Measurements from ENCODE around the gene RRP9.

The RRP9 gene

DNA sequence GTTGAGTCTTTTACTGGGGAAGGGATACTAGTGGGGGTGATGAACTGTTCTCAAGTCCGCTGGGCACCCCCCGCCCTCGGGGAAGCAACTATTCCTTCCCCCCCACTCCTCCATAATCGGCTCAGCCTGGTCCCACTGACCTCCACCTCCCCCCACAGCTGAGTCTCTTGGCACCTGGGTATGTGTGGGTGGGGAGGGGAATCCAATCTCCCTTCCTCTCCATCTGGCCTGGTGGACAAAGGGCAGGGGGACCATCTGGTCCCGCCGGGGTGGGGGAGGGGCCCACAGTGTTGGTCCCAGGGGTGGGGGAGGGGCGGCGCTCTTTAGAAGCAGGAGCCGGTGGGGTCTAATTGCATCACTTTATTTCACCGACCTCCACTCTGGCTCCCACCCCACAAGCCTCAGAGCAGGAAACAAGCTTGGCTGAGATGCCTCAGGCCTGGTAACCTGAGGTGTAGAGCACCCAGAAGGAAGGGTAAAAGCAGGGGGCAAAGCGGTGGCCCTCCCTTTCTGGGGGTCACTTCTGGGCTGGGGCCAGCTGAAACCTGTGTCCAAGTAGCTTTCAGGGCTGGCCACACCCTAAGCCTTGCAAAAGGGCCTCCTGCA lies 26.6 kb upstream of the RRP9 start:
- in situ Hi-C loops (cut with HindIII; ENCODE audit: low pct_ligation_motif_present, low sequenced_read_pairs), result no loop called here
- Histone ChIP-seq H3K27me3 (replicated peaks) (no peaks in the 10 kb centered on the region), H3K36me3 (replicated peaks) (no peaks in the 10 kb centered on the region), H3K4me3 (ENCODE audit: low read depth, low read length) (peak overlapping the region; percentile 61), H3K27ac (no peak overlapping the region)
- TF ChIP-seq, protein P1, sequence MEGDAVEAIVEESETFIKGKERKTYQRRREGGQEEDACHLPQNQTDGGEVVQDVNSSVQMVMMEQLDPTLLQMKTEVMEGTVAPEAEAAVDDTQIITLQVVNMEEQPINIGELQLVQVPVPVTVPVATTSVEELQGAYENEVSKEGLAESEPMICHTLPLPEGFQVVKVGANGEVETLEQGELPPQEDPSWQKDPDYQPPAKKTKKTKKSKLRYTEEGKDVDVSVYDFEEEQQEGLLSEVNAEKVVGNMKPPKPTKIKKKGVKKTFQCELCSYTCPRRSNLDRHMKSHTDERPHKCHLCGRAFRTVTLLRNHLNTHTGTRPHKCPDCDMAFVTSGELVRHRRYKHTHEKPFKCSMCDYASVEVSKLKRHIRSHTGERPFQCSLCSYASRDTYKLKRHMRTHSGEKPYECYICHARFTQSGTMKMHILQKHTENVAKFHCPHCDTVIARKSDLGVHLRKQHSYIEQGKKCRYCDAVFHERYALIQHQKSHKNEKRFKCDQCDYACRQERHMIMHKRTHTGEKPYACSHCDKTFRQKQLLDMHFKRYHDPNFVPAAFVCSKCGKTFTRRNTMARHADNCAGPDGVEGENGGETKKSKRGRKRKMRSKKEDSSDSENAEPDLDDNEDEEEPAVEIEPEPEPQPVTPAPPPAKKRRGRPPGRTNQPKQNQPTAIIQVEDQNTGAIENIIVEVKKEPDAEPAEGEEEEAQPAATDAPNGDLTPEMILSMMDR (IDR thresholded peaks at IDR 0.05; ENCODE audit: low read depth, low read length, missing control alignments), result no peak
- no peak for DNase-seq

DNA sequence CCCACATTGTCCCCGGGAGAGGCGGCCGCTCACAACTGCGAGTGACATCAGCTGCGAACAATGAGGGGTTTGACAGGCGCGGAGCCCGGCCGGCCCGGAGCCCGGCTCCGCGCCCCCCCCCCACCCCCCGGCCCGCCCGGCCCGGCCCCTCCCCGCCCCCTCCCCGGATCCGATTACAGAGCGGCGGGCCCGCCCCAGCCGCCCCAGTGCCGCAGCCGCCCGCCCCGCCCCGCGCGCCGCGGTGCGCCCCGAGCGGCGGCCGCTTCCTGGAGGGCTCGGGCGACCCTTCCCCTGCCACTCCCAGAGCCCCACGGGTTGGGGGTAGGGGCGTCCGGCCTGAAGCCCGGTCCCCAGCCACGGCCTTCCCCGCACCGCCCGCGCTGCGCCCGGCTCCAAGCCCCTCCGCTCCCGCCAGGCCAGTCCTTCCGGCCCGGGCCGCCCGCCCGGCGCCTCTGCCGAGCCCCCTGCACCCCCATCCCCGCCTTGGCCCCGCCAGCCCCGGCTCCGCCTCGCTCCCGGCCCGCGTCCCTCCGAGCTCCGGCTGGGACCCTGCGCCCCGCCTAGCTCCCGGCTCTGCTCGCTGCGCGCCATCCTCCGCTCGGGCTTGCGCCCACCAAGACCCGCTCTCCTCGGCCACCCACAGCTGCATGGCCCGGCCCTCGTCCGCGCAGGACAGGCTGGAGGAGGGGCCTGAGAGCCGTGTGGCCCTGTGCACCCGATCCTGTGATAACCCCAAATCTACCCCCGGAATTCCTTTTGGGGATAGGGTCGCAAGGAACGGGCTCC lies 25.9 kb upstream of the RRP9 start, which contains the start of gene PCBP4:
PCBP4 (minus strand) TSS at position 71 of the 786 bp plus-strand sequence. CDS start 6,214 bp downstream, outside the sequence.
- peak within 1 kb of the TSS; percentile 62 for H3K4me3 ChIP-seq (ENCODE audit: low read depth, low read length)
- H3K36me3 ChIP-seq (replicated peaks), result no peaks in the 10 kb centered on the region
- no peaks in the 10 kb centered on the region for H3K27me3 ChIP-seq (replicated peaks)
- in situ Hi-C loops (cut with HindIII; ENCODE audit: low pct_ligation_motif_present, low sequenced_read_pairs), result no loop called here
- no peak for DNase-seq
- H3K27ac ChIP-seq, result no peak within 1 kb of the TSS
- TF ChIP-seq, protein P1 (IDR thresholded peaks at IDR 0.05; ENCODE audit: low read depth, low read length, missing control alignments), result no peak

DNA sequence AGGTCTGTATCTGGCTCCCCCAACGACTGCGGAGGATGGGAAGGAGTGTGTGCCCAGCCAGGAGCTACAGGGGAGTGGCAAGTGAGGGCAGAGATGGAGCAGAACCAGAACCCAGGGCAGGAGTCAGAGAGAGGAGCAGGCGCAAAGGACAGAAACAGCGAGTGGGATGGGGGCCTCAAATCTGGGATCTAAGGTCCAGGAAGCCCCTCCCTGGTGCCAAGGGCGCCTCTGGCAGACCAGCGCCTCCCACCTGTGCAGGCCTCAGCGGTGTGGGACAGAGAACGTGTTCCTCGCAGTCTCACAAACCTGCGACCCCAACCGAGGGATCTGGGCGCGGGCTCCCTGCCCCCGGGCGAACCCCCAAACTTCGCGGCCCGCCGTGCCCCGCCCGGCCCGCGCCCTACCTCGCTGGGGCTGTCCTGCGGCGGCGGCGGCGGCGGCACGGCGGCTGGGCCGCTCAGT lies 25.2 kb upstream of the RRP9 start:
- peak overlapping the region; percentile 62 for H3K4me3 ChIP-seq (ENCODE audit: low read depth, low read length)
- TF ChIP-seq, protein P1 (IDR thresholded peaks at IDR 0.05; ENCODE audit: low read depth, low read length, missing control alignments), result no peak
- no peaks in the 10 kb centered on the region for H3K36me3 ChIP-seq (replicated peaks)
- H3K27me3 ChIP-seq (replicated peaks), result no peaks in the 10 kb centered on the region
- H3K27ac ChIP-seq, result no peak overlapping the region
- in situ Hi-C loops (cut with HindIII; ENCODE audit: low pct_ligation_motif_present, low sequenced_read_pairs), result no loop called here
- no peak for DNase-seq

DNA sequence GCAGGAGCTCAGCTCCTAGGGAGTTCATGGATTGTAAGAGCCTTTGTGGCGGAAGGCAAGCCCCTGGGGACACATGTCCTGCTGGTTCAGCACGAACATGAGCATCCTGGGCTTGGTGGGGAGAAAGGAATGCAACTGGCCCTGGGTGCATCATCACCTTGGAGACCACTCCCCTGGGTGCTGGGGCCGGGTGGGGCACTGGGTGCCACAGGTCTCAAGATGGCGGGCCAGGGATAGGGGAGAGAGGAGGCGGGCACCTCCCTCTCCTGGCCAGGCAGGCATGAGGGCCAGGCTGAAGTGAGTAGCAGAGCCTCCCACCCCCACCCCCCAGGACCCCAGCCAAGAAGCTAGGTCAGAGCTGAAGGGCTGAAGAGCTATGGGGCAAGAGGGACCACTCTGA lies 24.8 kb upstream of the RRP9 start:
- TF ChIP-seq, protein P1 (IDR thresholded peaks at IDR 0.05; ENCODE audit: low read depth, low read length, missing control alignments), result no peak
- H3K4me3 ChIP-seq (ENCODE audit: low read depth, low read length), result peak overlapping the region; percentile 62
- in situ Hi-C loops (cut with HindIII; ENCODE audit: low pct_ligation_motif_present, low sequenced_read_pairs), result no loop called here

DNA sequence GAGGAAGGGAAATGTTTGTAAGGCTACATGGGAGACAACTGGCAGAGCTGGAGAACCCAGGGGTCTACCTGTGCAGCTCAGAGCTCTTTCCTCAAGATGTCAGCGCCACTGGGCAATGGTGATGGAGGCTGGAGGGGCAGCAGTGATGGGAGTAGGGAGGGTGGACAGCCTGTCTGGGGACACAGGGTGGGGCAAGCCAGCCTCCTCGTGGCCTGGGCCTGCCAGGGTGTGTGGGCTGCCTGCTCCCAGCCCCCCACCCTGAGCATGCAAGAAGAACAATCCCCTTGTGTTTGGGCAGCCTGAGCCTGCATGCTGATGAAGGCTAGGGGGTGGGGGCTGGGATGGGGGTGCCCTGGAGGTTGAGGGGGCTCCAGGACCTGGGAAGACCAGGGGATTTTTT lies 24.3 kb upstream of the RRP9 start:
- no peak overlapping the region for H3K27ac ChIP-seq

More for the DNA sequence above, 24.8 kb upstream of the RRP9 start:
- no peak for DNase-seq
- no peaks in the 10 kb centered on the region for H3K36me3 ChIP-seq (replicated peaks)
- H3K27ac ChIP-seq, result no peak overlapping the region
- no peaks in the 10 kb centered on the region for H3K27me3 ChIP-seq (replicated peaks)

More for the DNA sequence above, 24.3 kb upstream of the RRP9 start:
- Histone ChIP-seq H3K27me3 (replicated peaks) (no peaks in the 10 kb centered on the region), H3K36me3 (replicated peaks) (no peaks in the 10 kb centered on the region), H3K4me3 (ENCODE audit: low read depth, low read length) (no peak overlapping the region)
- DNase-seq, result no peak
- in situ Hi-C loops (cut with HindIII; ENCODE audit: low pct_ligation_motif_present, low sequenced_read_pairs), result no loop called here
- TF ChIP-seq, protein P1 (IDR thresholded peaks at IDR 0.05; ENCODE audit: low read depth, low read length, missing control alignments), result no peak
